Smooth muscle cell (in vitro differentiated cells): ENCODE results near the gene ZNF474. TPM values are rescaled to one million over a fixed set of nuclear protein-coding genes. Genes with fewer than 3 reads are reported as not detected.

Experiments used
- DNase-seq: peaks from one replicate; lab custom pipeline; 2025; ENCODE audit not compliant: unreplicated experiment; lab: John Stamatoyannopoulos, UW
- H2AFZ ChIP-seq: fragments of 200-600 bp; sonication (generic); 2 replicates; pipeline ENCODE4 v1.6.0; 2016; ENCODE audit warnings: antibody characterized with exemption, low read depth, mild to moderate bottlenecking
- H3F3A ChIP-seq: fragments of 200-600 bp; sonication (generic); 2 replicates; pipeline ENCODE4 v1.6.0; 2017; ENCODE audit warnings: antibody characterized with exemption, low read depth
- H3K27ac ChIP-seq: fragments of 200-600 bp; sonication (generic); 2 replicates; pipeline ENCODE4 v1.5.1; 2016; ENCODE audit warnings: low read depth, mild to moderate bottlenecking
- H3K27me3 ChIP-seq: fragments of 200-600 bp; sonication (generic); 2 replicates; pipeline ENCODE4 v1.6.1; 2016; ENCODE audit warnings: low read depth, mild to moderate bottlenecking
- H3K36me3 ChIP-seq: fragments of 200-600 bp; sonication (generic); 2 replicates; pipeline ENCODE4 v1.5.1; 2016; ENCODE audit warnings: low read depth
- H3K4me1 ChIP-seq: fragments of 200-600 bp; sonication (generic); 2 replicates; pipeline ENCODE4 v1.5.1; 2016; ENCODE audit warnings: low read depth
- H3K4me2 ChIP-seq: fragments of 200-600 bp; sonication (generic); 2 replicates; pipeline ENCODE4 v1.6.0; 2016; ENCODE audit warnings: mild to moderate bottlenecking
- H3K4me3 ChIP-seq: fragments of 200-600 bp; sonication (generic); 2 replicates; pipeline ENCODE4 v1.5.1; 2016; ENCODE audit warnings: mild to moderate bottlenecking
- H3K79me2 ChIP-seq: fragments of 200-600 bp; sonication (generic); 2 replicates; pipeline ENCODE4 v1.6.0; 2016; ENCODE audit warnings: low read depth, mild to moderate bottlenecking
- H3K9ac ChIP-seq: fragments of 200-600 bp; sonication (generic); 2 replicates; pipeline ENCODE4 v1.6.0; 2016; ENCODE audit warnings: low read depth
- H3K9me3 ChIP-seq: fragments of 200-600 bp; sonication (generic); replicated peaks from 2 replicates; pipeline ENCODE4 v1.5.1; 2016; ENCODE audit warnings: low read depth
- H4K20me1 ChIP-seq: fragments of 200-600 bp; sonication (generic); 2 replicates; pipeline ENCODE4 v1.6.0; 2016; ENCODE audit warnings: low read depth
- CTCF ChIP-seq: fragments of 200-600 bp; sonication (generic); IDR thresholded peaks from 2 replicates; pipeline ENCODE4 v1.5.1; 2017; ENCODE audit warnings: borderline replicate concordance, mild to moderate bottlenecking, antibody characterized with exemption; ENCODE audit not compliant: insufficient read depth, poor library complexity, severe bottlenecking
- WGBS: methylation state at CpG from one replicate; pipeline ENCODE4 v1.1.7; 2016; ENCODE audit warnings: low lambda C conversion rate; 5-methylcytosine and 5-hydroxymethylcytosine counted together
- polyA plus RNA-seq: library from polyadenylated mRNA; unstranded; fragments of >200 nt; fragmentation: Nextera tagmentation; extraction: Ambion mirVana; gene quantifications from 2 replicates; pipeline ENCODE4 v1.2.1, GENCODE V29; 2016
- total RNA-seq: library from RNA; depleted of rRNA; stranded (reverse); fragments of >200 nt; gene quantifications from 2 replicates; pipeline ENCODE4 v1.2.3, GENCODE V29; 2014

The ZNF474 gene
- total and polyA plus RNA-seq, 2 experiments from 2014 or later = 1.1 to 2.2 TPM

GRCh38 chr5:122177161-122177560, 47.8 kb downstream of the ZNF474 start:
- DNase-seq = no peak
- no peaks in the 10 kb centered on the region for H3K9me3 ChIP-seq
- no peak overlapping the region for H3K4me3 ChIP-seq
- H2AFZ ChIP-seq = no peak overlapping the region
- no peaks in the 10 kb centered on the region for H4K20me1 ChIP-seq
- H3K9ac ChIP-seq = no peak overlapping the region
- WGBS = 94% methylated on average over 2 of the region's 2 CpGs
- peaks cover 15% of the 10 kb centered on the region for H3F3A ChIP-seq
- no peak overlapping the region for H3K4me2 ChIP-seq
- no peaks in the 10 kb centered on the region for H3K36me3 ChIP-seq
- no peaks in the 10 kb centered on the region for H3K27me3 ChIP-seq
- peaks cover 9% of the 10 kb centered on the region for H3K4me1 ChIP-seq
- H3K27ac ChIP-seq = no peak overlapping the region
- TF ChIP-seq CTCF = no peak
- H3K79me2 ChIP-seq = no peaks in the 10 kb centered on the region

- peaks cover 30% of the 10 kb centered on the region for H3K4me1 ChIP-seq
- WGBS = 93% methylated on average over 1 of the region's 1 CpG
- DNase-seq = no peak
- no peak for TF ChIP-seq CTCF
- no peaks in the 10 kb centered on the region for H3K9me3 ChIP-seq
- no peaks in the 10 kb centered on the region for H3K79me2 ChIP-seq
- H3K9ac ChIP-seq = no peak overlapping the region
- H4K20me1 ChIP-seq = no peaks in the 10 kb centered on the region
- H3K27ac ChIP-seq = no peak overlapping the region
- no peaks in the 10 kb centered on the region for H3K36me3 ChIP-seq
- no peaks in the 10 kb centered on the region for H3K27me3 ChIP-seq
- H2AFZ ChIP-seq = no peak overlapping the region
- H3K4me2 ChIP-seq = no peak overlapping the region
- H3F3A ChIP-seq = peaks cover 36% of the 10 kb centered on the region
- H3K4me3 ChIP-seq = no peak overlapping the region
Observed at GRCh38 chr5:122179701-122180100, 50.4 kb downstream of the ZNF474 start.

- peak overlapping the region; percentile 2 for H2AFZ ChIP-seq
- peaks cover 37% of the 10 kb centered on the region for H3F3A ChIP-seq
- H3K4me1 ChIP-seq = peaks cover 30% of the 10 kb centered on the region
- no peaks in the 10 kb centered on the region for H4K20me1 ChIP-seq
- no peak overlapping the region for H3K4me2 ChIP-seq
- WGBS = 95% methylated on average over 6 of the region's 6 CpGs
- peak overlapping the region; percentile 25 for H3K9ac ChIP-seq
- no peak for TF ChIP-seq CTCF
- no peaks in the 10 kb centered on the region for H3K79me2 ChIP-seq
- no peaks in the 10 kb centered on the region for H3K36me3 ChIP-seq
- H3K27ac ChIP-seq = peak overlapping the region; percentile 95
- H3K9me3 ChIP-seq = no peaks in the 10 kb centered on the region
- DNase-seq = no peak
- H3K27me3 ChIP-seq = no peaks in the 10 kb centered on the region
- H3K4me3 ChIP-seq = no peak overlapping the region
Observed at GRCh38 chr5:122180146-122180712, 50.9 kb downstream of the ZNF474 start.
